GM12878 (cell line): ENCODE results near the gene MED19. TPM values are rescaled to one million over a fixed set of nuclear protein-coding genes. Genes with fewer than 3 reads are reported as not detected.

Experiments
- ATAC-seq: fragments of 200-7000 bp; cut with Tn5 transposase; 3 replicates; pipeline ENCODE4 v1.9.1; 2020; ENCODE audit warnings: mild to moderate bottlenecking, moderate library complexity
- BruUV-seq: library from RNA; stranded (reverse); fragments of 400-500 nt; replicated peaks from 2 replicates; lab custom pipeline; 2021; lab: Mats Ljungman, UMichigan
- CTCF ChIA-PET: fragments of 300-600 bp; sonication (Branson Sonifier 250); formaldehyde crosslinking; extraction: SDS; loops from one replicate; lab custom pipeline; 2021; ENCODE audit warnings: inconsistent platforms; lab: Yijun Ruan, JAX
- POLR2A ChIA-PET: fragments of 350-600 bp; formaldehyde crosslinking; extraction: SDS; loops from one replicate; lab custom pipeline; 2021; ENCODE audit warnings: inconsistent platforms; lab: Charles Lee
- RAD21 ChIA-PET: fragments of 300-600 bp; sonication (Branson Sonifier 250); formaldehyde crosslinking; loops from one replicate; lab custom pipeline; 2023; ENCODE audit warnings: antibody characterized with exemption; ENCODE audit not compliant: unreplicated experiment; lab: Charles Lee
- SMC1A ChIA-PET: fragments of 300-600 bp; sonication (Branson Sonifier 250); formaldehyde crosslinking; loops from one replicate; lab custom pipeline; 2023; ENCODE audit not compliant: unreplicated experiment, uncharacterized antibody; lab: Charles Lee
- DNase-seq: peaks from one replicate; pipeline ENCODE4 v3.0.0-alpha.2; 2011; ENCODE audit warnings: low read depth, low spot score
- FAIRE-seq: peaks from 3 replicates; lab custom pipeline; 2011; peaks lifted over from hg19 to GRCh38; lab: Jason Lieb, UNC
- H2AFZ ChIP-seq: 2 replicates; pipeline ENCODE4 v1.6.0; 2011; ENCODE audit warnings: low read depth, low read length, control low read depth; ENCODE audit not compliant: control insufficient read depth
- H3K27ac ChIP-seq: 2 replicates; pipeline ENCODE4 v1.5.1; 2011; ENCODE audit warnings: control low read depth; ENCODE audit not compliant: control insufficient read depth, insufficient read depth
- H3K27me3 ChIP-seq, 2 experiments: replicated peaks in 1 of 2; 2 replicates each; pipeline versions ENCODE4 v1.6.0 to v1.6.1; 2011; ENCODE audit warnings: low read length in 1 of 2; ENCODE audit not compliant: control insufficient read depth in 2 of 2, insufficient read depth in 2 of 2
- H3K36me3 ChIP-seq, 2 experiments: 2 replicates each; pipeline ENCODE4 v1.5.1; 2011; ENCODE audit warnings: low read length in 1 of 2; ENCODE audit not compliant: control insufficient read depth in 2 of 2, insufficient read depth in 2 of 2
- H3K4me1 ChIP-seq: 2 replicates; pipeline ENCODE4 v1.6.1; 2011; ENCODE audit warnings: mild to moderate bottlenecking, low read length, moderate library complexity, mixed read lengths; ENCODE audit not compliant: control insufficient read depth, insufficient read depth
- H3K4me2 ChIP-seq: 2 replicates; pipeline ENCODE4 v1.6.0; 2011; ENCODE audit warnings: control low read depth; ENCODE audit not compliant: control insufficient read depth, insufficient read depth
- H3K4me3 ChIP-seq: fragments of 200-600 bp; sonication (generic); 2 replicates; pipeline ENCODE4 v1.5.1; 2016
- H3K79me2 ChIP-seq: 2 replicates; pipeline ENCODE4 v1.6.0; 2011; ENCODE audit warnings: low read length; ENCODE audit not compliant: control insufficient read depth, insufficient read depth
- H3K9ac ChIP-seq: 2 replicates; pipeline ENCODE4 v1.8.0; 2011; ENCODE audit warnings: low read length, control low read depth, mixed read lengths; ENCODE audit not compliant: control insufficient read depth, insufficient read depth
- H3K9me3 ChIP-seq: replicated peaks from 3 replicates; pipeline ENCODE4 v1.5.1; 2011; ENCODE audit warnings: mild to moderate bottlenecking, low read length; ENCODE audit not compliant: control insufficient read depth, insufficient read depth
- H4K20me1 ChIP-seq: 2 replicates; pipeline ENCODE4 v1.6.0; 2011; ENCODE audit not compliant: control insufficient read depth, insufficient read depth
- BCL11A ChIP-seq: IDR thresholded peaks from 2 replicates; pipeline ENCODE4 v1.6.1; 2011; ENCODE audit warnings: low read depth, low read length
- BRCA1 ChIP-seq: IDR thresholded peaks from 2 replicates; pipeline ENCODE4 v1.6.1; 2011; ENCODE audit warnings: low read depth, low read length, improper control_type of control experiment
- ESRRA ChIP-seq: IDR thresholded peaks from 2 replicates; pipeline ENCODE4 v1.6.1; 2012; ENCODE audit warnings: mild to moderate bottlenecking, low read length, improper control_type of control experiment
- NFXL1 ChIP-seq: fragments of 450-650 bp; IDR thresholded peaks from 2 replicates; pipeline ENCODE4 v1.6.1; 2017; ENCODE audit warnings: antibody characterized with exemption, mild to moderate bottlenecking, borderline replicate concordance
- NFYB ChIP-seq: IDR thresholded peaks from 2 replicates; pipeline ENCODE4 v1.6.1; 2011; ENCODE audit warnings: low read depth, mild to moderate bottlenecking, low read length, improper control_type of control experiment, moderate library complexity; ENCODE audit not compliant: insufficient read depth
- POLR2AphosphoS2 ChIP-seq: IDR thresholded peaks from 2 replicates; pipeline ENCODE4 v1.6.1; 2011; ENCODE audit warnings: low read depth, mild to moderate bottlenecking, low read length, improper control_type of control experiment, moderate library complexity
- RUNX3 ChIP-seq: IDR thresholded peaks from 2 replicates; pipeline ENCODE4 v1.6.1; 2012; ENCODE audit warnings: low read length, inconsistent platforms
- SIN3A ChIP-seq: IDR thresholded peaks from 2 replicates; pipeline ENCODE4 v1.6.1; 2012; ENCODE audit warnings: low read depth, low read length, improper control_type of control experiment
- SMC3 ChIP-seq: IDR thresholded peaks from 2 replicates; pipeline ENCODE4 v1.6.1; 2011; ENCODE audit warnings: low read length, improper control_type of control experiment, borderline replicate concordance
- TCF7 ChIP-seq: IDR thresholded peaks from 2 replicates; pipeline ENCODE4 v1.6.1; 2014; ENCODE audit warnings: antibody characterized with exemption, borderline replicate concordance
- ZZZ3 ChIP-seq: IDR thresholded peaks from 2 replicates; pipeline ENCODE4 v1.6.1; 2011; ENCODE audit warnings: low read depth; ENCODE audit not compliant: control insufficient read depth, insufficient read length
- WGBS: methylation state at CpG from one replicate; pipeline ENCODE4 v1.1.6; 2016; ENCODE audit warnings: low lambda C conversion rate; ENCODE audit not compliant: insufficient replicate concordance, insufficient coverage; ENCODE audit errors: missing lambda C conversion rate; 5-methylcytosine and 5-hydroxymethylcytosine counted together
- in situ Hi-C: fragments of 300-500 bp; cut with MboI; formaldehyde crosslinking; loops from 9 replicates; pipeline ENCODE4 v1.14.3; 2018; ENCODE audit warnings: mixed read lengths
- intact Hi-C: fragments of 100-400 bp; cut with micrococcal nuclease; formaldehyde crosslinking; loops from one replicate; pipeline ENCODE4 v1.14.2; 2022; ENCODE audit not compliant: unreplicated experiment
- polyA plus RNA-seq, 11 experiments: library from polyadenylated mRNA; depleted of rRNA in 4 of 11; unstranded in 6 of 11; stranded (reverse) in 5 of 11; fragments of >200 nt; fragmentation: Nextera tagmentation in 4 of 11; fragmentation: Illumina TruSeq in 1 of 11; extraction: Ambion mirVana in 4 of 11; extraction: Trizol in 1 of 11; gene quantifications; 1 replicate in 1 of 11; 2 replicates in 10 of 11; pipeline versions ENCODE4 v1.2.1 to v1.2.3, GENCODE V29; 2011 to 2016; ENCODE audit warnings: inconsistent platforms in 2 of 11, missing spikeins in 2 of 11, low read depth in 1 of 11
- total RNA-seq, 4 experiments: library from RNA; depleted of rRNA in 3 of 4; stranded (reverse); fragments of >200 nt in 3 of 4; fragmentation: Illumina TruSeq in 1 of 4; extraction: Trizol in 1 of 4; gene quantifications; 2 replicates each; pipeline versions ENCODE4 v1.2.1 to v1.2.3, GENCODE V29; 2013 to 2021
- TF ChIP-seq, protein P1 (sequence below): fragments of 450-650 bp; IDR thresholded peaks from 2 replicates; pipeline ENCODE4 v1.6.1; 2014; ENCODE audit warnings: mild to moderate bottlenecking
- TF ChIP-seq, protein P2 (sequence below): IDR thresholded peaks from 2 replicates; pipeline ENCODE4 v1.6.1; 2012; ENCODE audit warnings: mild to moderate bottlenecking, low read depth, low read length
- TF ChIP-seq, protein P3 (sequence below): fragments of 450-650 bp; IDR thresholded peaks from 2 replicates; pipeline ENCODE4 v1.6.1; 2017; ENCODE audit warnings: mild to moderate bottlenecking, low read depth, inconsistent platforms; ENCODE audit not compliant: poor library complexity, severe bottlenecking
- TF ChIP-seq, protein P4 (sequence below): IDR thresholded peaks from 2 replicates; pipeline ENCODE4 v1.6.1; 2012; ENCODE audit warnings: low read depth, low read length, improper control_type of control experiment
- TF ChIP-seq, protein P5 (sequence below): IDR thresholded peaks from 2 replicates; pipeline ENCODE4 v1.6.1; 2011; ENCODE audit warnings: borderline replicate concordance, low read depth, mild to moderate bottlenecking, moderate library complexity, mixed read lengths, low read length; ENCODE audit not compliant: insufficient read depth; ENCODE audit errors: extremely low read length

The MED19 gene
- total and polyA plus RNA-seq, 10 of the 15 experiments (the other 5 are each of a cell fraction or from before 2014, with no cell fraction given), result 4.9 to 28.2 (median 17.3) TPM

DNA sequence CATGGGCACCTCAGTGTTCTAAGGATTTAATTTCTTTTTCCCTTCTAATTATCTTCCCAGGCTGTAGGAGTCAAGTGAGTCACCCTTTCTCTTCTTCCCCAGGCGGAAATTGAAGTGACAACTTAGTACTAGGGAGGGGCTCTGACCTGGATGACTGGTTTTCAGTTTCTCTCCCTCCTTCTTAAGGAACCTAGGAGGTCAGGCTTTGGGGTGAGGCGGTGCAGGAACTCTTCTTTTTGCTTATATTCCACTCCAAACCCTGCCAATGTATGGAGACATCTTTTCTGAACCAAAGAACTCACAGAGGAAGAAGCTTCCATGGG lies 31.5 kb downstream of the MED19 start:
- Histone ChIP-seq H3K4me2 (peak overlapping the region; percentile 15; the same call in 1 of the 2 replicates), H3K9me3 (no peaks in the 10 kb centered on the region), H3K4me1 (peaks cover 12% of the 10 kb centered on the region; the same call in 1 of the 2 replicates), H3K36me3 (peaks cover 1 to 23% of the 10 kb centered on the region in 2 experiments), H4K20me1 (peaks cover 2% of the 10 kb centered on the region; the same call in 1 of the 2 replicates), H3K79me2 (peaks cover 49% of the 10 kb centered on the region), H3K27ac (peak overlapping the region; percentile 42; the same call in 1 of the 2 replicates), H3K4me3 (no peak overlapping the region), H3K9ac (no peak overlapping the region), H3K27me3 (no peaks in the 10 kb centered on the region), H2AFZ (no peak overlapping the region)
- POLR2A ChIA-PET, result interaction anchor here (0.8 to 1.2 kb wide), 3 partner anchors 16 to 61 kb away, joined by 3 to 5 read pairs (median 3); partner anchors contain the start of gene SELENOH
- RAD21 ChIA-PET, result interaction anchor here (0.6 kb wide), 1 partner anchor 992 kb away, joined by 4 read pairs; no protein-coding TSS in a partner anchor
- TF ChIP-seq NFYB, result no peak
- TF ChIP-seq, protein P1, sequence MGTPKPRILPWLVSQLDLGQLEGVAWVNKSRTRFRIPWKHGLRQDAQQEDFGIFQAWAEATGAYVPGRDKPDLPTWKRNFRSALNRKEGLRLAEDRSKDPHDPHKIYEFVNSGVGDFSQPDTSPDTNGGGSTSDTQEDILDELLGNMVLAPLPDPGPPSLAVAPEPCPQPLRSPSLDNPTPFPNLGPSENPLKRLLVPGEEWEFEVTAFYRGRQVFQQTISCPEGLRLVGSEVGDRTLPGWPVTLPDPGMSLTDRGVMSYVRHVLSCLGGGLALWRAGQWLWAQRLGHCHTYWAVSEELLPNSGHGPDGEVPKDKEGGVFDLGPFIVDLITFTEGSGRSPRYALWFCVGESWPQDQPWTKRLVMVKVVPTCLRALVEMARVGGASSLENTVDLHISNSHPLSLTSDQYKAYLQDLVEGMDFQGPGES, result no peak
- TF ChIP-seq ZZZ3, result no peak
- TF ChIP-seq BCL11A, result no peak
- TF ChIP-seq, protein P2, sequence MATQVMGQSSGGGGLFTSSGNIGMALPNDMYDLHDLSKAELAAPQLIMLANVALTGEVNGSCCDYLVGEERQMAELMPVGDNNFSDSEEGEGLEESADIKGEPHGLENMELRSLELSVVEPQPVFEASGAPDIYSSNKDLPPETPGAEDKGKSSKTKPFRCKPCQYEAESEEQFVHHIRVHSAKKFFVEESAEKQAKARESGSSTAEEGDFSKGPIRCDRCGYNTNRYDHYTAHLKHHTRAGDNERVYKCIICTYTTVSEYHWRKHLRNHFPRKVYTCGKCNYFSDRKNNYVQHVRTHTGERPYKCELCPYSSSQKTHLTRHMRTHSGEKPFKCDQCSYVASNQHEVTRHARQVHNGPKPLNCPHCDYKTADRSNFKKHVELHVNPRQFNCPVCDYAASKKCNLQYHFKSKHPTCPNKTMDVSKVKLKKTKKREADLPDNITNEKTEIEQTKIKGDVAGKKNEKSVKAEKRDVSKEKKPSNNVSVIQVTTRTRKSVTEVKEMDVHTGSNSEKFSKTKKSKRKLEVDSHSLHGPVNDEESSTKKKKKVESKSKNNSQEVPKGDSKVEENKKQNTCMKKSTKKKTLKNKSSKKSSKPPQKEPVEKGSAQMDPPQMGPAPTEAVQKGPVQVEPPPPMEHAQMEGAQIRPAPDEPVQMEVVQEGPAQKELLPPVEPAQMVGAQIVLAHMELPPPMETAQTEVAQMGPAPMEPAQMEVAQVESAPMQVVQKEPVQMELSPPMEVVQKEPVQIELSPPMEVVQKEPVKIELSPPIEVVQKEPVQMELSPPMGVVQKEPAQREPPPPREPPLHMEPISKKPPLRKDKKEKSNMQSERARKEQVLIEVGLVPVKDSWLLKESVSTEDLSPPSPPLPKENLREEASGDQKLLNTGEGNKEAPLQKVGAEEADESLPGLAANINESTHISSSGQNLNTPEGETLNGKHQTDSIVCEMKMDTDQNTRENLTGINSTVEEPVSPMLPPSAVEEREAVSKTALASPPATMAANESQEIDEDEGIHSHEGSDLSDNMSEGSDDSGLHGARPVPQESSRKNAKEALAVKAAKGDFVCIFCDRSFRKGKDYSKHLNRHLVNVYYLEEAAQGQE, result no peak
- TF ChIP-seq ESRRA, result no peak
- no peak for TF ChIP-seq RUNX3
- TF ChIP-seq, protein P3, sequence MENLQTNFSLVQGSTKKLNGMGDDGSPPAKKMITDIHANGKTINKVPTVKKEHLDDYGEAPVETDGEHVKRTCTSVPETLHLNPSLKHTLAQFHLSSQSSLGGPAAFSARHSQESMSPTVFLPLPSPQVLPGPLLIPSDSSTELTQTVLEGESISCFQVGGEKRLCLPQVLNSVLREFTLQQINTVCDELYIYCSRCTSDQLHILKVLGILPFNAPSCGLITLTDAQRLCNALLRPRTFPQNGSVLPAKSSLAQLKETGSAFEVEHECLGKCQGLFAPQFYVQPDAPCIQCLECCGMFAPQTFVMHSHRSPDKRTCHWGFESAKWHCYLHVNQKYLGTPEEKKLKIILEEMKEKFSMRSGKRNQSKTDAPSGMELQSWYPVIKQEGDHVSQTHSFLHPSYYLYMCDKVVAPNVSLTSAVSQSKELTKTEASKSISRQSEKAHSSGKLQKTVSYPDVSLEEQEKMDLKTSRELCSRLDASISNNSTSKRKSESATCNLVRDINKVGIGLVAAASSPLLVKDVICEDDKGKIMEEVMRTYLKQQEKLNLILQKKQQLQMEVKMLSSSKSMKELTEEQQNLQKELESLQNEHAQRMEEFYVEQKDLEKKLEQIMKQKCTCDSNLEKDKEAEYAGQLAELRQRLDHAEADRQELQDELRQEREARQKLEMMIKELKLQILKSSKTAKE, result no peak
- TF ChIP-seq TCF7, result no peak
- TF ChIP-seq, protein P4, sequence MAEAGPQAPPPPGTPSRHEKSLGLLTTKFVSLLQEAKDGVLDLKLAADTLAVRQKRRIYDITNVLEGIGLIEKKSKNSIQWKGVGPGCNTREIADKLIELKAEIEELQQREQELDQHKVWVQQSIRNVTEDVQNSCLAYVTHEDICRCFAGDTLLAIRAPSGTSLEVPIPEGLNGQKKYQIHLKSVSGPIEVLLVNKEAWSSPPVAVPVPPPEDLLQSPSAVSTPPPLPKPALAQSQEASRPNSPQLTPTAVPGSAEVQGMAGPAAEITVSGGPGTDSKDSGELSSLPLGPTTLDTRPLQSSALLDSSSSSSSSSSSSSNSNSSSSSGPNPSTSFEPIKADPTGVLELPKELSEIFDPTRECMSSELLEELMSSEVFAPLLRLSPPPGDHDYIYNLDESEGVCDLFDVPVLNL, result no peak
- TF ChIP-seq, protein P5, sequence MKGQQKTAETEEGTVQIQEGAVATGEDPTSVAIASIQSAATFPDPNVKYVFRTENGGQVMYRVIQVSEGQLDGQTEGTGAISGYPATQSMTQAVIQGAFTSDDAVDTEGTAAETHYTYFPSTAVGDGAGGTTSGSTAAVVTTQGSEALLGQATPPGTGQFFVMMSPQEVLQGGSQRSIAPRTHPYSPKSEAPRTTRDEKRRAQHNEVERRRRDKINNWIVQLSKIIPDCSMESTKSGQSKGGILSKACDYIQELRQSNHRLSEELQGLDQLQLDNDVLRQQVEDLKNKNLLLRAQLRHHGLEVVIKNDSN, result no peak
- no peak for TF ChIP-seq BRCA1
- TF ChIP-seq NFXL1, result no peak
- TF ChIP-seq POLR2AphosphoS2, result no peak
- no peak for TF ChIP-seq SMC3
- no peak for TF ChIP-seq SIN3A
- in situ Hi-C loops (no loop called here), intact Hi-C loops (no loop called here)
- ATAC-seq (peak; percentile 67), FAIRE-seq (no peak), DNase-seq (no peak)
- CTCF ChIA-PET, result interaction anchor here (0.9 to 1.5 kb wide), 4 partner anchors 24 to 120 kb away, joined by 3 to 5 read pairs (median 4); no protein-coding TSS in a partner anchor
- BruUV-seq, result no TSS peak
- WGBS, result 89% methylated on average over 2 of the region's 2 CpGs
- SMC1A ChIA-PET, result interaction anchor here (0.6 to 1.5 kb wide), 4 partner anchors 14 to 130 kb away, joined by 3 read pairs; no protein-coding TSS in a partner anchor
